Measurements from ENCODE around the gene FNDC3B.

FNDC3B gene

DNA sequence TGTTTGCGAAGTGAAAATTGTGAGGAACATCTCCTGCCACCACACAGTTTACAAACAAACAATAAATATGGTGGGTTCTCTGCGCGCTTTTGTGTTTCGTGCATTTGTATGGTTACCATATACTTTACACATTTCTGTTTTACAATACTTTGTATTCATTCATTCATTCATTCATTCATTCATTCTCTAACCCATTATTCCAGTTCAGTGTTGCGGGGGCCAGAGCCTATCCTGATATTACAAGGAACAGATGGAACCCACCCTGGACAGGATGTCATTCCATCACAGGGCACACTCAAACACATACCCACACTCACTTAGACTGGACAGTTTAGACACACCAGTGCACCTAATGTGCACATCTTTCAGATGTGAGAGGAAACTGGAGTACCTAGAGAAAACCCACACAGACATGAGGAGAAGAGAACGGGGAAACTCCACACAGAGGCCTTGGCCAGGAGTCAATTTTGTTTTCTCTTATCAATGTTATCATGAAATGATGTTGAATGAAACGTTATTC is 160.5 kb downstream of the FNDC3B start:
- no peak for DNase-seq

DNA sequence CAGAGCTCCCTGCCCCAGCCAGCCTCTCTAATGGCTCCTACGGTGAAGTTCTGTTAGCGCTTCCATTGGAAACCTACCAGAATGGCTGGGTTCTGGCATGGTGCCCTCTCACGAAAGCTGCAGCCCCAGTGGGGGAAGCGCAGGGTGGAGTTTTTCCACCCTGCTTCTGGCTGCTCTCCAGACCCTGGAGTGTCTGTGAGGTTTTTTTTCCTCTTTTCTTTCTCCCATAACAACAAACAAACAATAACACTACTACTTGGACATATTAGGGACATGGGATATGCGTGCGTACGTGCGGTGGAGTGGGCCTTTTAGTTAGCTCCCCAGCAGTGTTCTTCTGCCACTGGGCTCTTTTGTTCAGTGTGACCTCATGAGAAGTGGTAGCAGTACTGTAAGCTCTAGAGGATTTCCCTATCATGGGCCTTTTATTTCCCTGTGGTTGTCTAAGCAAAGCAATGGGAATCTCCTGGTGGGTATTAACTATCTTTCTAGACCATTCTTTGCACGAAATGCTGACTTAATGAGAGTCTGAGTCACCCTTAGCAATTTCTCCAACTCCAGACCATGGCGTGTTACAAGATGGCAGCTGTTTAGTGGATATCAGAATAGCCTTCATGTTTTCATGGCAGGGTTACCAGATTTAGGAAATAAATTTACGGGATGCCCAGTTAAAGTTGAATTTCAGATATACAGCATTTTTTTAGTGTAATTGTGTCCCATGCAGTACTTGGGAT is 161.9 kb downstream of the FNDC3B start:
- DNase-seq = no peak

DNA sequence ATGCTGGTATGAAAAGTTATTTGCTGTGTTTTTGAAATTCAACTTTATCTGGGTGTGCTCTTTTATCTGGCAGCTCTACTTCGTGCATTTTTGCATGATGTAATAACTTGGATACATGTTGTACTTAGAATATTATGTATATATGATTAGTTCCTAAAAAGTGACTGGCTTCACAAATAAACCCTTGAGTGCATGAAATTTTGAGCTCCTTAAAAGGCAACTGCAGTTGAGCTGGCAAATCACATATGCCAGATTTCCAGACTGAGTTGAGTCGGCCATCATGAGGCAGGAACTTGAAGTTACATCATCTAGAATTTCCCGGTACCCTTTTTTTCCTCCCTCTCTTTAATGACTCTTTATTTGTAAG is 162.5 kb downstream of the FNDC3B start:
- DNase-seq = no peak

DNA sequence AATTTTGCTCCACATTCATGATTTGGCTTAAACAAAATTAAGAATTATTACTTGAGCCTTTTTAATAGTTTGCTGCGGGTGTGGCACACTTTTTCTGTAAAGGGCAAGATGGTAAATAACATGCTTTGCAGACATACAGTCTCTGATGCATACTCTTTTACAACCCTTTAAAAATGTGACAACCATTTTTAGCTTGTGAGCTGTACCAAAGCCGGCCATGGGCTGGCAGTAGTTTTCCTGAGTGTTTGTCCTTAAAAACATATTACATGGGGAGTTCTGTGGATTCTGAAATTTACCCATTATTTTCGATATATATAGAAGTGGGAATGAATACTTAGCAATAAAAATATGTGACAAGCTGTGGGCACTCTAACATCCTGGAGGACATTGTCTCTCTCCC is 163.4 kb downstream of the FNDC3B start:
- no peak for DNase-seq

DNA sequence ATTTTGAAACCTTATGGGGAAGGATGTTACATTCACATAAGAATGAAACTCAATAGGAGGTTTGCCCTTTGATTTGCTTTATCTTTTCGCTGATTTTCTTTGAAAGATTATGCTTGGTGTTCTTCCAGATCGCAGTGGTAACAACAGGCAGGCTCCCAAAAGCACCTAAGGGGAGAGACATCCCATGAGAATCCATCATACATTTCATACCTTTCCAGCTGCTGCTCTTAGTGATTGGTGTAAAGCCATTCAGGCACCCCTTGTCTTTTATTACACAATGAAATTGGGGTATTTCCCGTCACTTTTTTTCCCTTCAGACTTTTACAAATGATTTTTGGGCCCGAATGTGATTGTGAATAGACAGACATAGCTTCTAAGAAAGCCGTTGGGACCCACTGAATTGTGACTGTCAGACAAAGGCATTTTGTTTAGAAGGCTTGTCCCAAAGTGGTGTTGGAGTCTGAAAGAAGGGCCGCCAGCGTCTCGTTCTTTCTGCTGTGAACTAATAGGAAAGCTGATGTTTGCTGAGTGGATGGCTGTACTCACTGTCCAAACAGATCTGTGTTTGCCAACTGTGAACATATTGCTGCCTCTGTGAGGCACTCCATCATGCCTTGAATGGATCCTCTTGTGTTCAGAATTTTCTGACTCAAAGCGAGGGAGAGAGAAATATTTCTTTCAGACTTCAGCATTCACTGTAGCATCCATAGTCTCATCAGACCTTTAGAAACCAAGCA is 164.3 kb downstream of the FNDC3B start:
- no peak for DNase-seq

DNA sequence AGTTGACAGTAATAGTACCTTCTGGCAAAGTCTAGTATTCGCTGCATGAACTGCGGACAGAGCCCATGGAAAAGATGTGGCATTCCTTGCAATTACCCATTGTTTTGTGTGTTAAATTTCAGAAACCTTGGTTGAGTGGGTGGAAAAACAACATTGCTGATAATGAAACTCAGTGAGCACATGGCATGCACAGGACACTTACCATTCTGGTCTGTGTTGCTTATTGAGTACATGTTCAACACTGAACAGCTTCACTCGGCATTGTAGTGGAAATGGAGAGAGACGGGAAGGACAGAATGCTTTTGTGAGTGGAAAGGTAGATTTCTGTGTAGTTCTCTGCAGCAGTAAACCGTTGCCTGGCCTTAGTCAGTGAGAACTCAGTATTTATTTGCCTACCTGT is 165.3 kb downstream of the FNDC3B start:
- DNase-seq = no peak

DNA sequence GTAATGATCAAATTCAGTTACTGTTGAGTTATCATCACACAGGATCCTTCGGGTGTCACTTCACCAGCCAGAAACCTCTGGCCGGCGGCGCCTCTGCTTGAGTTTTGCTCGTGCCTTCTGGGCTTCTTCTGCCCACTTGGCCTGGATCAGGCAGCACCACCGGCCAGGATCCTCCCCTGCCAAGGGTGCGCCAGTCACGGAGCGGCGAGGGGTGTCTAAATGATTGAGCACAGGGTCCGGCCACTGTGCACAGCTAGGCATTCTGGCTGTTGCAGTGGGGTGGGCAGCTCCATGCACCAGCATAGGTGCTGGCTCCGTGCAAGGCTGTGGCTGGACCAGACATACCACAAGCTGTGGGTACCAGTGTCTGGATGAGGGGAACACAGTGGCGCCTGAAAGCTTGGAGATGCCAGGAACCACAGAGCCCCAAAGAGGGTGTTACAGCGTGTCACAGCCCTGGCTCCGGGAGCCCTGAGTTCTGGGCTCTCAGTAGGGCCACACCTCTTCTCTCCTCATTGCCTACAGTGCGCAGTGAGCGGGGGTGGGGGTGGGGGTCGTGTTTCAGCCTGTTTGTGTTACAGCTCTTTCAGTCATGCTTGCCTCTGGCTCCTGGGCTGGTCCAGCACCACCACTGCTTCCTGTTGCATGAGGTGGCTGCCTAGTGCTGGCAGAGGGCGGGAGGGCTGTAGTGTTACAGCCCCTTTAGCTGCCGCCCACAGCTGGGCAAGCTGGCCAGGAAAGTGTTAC is 169.4 kb downstream of the FNDC3B start:
- DNase-seq = no peak

DNA sequence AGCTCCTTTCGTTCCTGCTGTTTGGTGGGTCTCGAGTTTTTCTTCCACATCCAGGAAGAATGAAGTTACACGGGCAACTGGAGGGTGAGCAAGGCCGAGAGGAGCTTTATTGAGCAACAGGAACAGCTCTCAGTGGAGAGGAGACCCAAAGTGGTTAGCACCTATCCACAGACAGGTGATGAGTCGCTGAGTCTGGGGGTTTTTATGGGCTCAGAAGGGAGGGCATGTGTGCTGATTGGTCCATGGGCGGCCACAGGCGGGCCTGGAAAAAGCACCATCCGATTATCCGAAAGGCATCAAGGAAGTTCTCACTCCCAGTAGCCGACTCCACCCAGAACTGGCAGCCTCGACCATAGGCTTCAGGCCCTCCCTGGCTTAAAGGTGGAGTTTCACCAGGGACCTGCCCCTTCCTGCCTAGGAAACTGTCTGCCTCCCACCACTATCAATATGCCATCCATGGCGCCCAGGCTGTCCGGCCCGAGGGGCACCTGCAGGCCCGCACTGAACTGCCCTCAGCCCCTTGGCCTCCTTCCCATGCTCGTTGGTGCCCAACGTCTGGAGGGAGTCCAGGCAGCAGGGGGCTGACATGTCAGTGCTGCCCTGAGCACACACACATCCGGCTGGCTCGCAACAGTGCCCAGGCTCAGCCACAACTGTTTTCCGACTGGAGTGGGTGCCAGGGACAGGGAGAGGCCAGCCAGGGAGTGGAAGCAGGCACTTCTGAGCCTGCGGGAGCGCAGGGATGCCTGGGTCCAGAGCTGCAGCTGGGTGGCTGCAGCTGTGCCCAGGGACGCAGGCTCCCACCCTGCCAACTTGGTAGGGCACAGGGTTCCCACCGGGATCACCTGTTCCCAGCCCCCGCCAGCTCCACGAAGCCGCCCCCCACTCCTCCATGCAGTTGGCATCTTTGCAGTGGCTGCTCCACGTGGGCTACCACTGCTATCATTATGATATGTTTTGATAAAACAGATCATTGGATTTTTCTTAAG is 170.2 kb downstream of the FNDC3B start:
- DNase-seq = no peak

DNA sequence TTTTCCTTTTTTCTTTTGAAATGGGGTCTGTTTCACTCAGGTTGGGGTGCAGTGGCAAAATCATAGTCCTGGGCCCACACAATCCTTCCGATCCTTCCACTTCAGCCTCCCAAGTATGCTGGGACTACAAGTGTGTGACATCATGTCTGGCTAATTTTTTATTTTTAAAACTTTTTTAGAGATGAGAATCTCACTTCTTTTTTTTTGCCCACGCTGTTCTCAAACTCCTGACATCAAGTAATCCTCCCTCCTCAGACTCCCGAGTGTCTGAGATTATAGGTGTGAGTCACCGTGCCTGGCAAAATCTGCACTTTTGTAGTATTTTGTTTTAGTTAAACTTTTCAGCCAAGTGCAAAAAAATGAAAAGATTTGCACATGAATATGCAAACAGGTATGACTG is 171.0 kb downstream of the FNDC3B start:
- DNase-seq = no peak

DNA sequence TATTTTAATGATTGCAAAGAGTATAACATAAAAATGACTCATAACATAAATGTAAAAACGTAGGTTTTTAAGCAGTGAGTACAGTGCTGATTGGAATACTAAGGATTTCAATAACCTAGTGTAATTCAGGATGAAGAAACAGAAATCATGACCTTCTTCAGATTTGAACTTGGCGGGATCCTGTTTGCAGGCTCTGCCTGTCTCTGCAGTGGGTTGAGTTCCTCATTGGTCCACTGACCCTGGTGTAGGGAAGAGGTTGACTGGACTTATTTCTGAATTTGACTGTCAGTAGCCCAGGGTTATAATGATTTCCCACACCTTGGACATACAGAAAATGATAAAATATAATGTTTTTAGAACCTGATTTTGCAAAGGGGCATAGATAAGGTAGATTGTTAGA is 171.7 kb downstream of the FNDC3B start:
- DNase-seq = no peak

DNA sequence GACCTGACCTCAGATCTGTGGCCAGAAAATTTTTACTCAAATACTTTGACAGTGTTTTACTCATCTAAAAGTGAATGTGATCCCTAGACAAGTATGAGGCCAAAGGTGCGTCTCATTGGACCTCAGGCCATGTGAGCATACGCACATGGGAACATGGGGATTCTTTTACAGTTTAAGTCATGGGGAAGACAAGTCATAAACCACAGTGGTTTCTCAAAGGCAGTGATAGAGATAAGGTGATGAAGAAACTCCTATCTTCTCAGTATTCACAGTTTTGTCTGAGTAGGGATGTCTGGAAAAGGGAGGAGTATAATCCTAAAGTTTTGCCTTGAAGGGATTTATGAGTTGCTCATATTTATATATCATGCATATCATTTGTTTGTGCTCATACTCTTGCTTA is 173.8 kb downstream of the FNDC3B start:
- peak; percentile 39 for DNase-seq

DNA sequence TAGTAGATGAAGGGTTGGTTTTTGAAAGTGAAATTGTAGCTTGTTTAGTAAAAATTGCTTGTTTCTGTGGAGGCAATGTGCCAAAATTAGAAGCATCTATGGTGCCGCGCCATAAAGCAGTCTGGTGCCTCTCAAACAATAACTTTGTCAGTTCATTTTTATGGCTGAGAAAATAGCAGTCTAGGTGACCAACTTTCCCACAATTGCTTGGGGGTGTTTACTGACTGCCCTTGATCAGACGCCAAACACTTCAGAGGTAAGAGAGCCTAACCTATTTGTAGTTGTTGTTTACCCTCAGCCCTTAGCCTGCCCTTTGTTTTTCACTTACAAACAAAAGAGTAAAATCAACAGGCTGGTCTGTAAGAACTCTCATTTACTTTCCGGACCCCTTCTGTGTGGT is 174.5 kb downstream of the FNDC3B start:
- DNase-seq = no peak

DNA sequence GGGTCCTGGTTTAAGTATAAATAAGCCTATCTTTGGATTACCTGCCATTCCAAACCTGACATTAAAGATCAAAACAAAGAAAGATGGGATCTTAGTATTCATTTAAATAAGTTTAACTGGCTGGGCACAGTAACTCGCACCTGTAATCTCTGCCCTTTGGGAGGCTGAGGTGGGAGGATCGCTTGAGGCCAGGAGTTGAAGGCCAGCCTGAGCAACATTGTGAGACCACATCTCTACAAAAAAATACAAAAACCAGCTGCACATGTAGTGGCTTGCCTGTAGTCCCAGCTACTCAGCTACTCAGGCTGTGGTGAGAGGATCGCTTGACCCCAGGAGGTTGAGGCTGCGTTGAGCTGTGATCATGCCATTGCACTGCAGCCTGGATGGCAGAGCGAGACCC is 176.9 kb downstream of the FNDC3B start:
- no peak for DNase-seq

DNA sequence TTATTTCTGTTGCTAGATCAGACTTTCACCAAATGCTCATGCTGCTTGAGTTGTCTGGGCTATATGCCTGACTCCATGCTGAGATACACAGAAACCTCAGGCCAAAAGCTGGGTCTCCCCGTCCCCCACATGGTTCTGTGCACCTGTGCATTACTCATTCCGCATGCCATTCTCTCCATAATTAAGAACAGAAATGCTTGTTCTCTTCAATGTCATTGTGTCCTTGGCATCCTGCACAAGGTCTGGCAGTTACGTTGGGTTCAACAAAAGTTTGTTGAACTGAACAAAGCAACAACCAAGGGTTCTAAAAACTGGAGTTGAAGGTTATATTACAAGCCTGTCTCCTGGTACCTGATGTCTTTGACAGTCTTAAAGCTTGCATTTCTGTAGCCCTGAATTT is 177.5 kb downstream of the FNDC3B start:
- DNase-seq = no peak

DNA sequence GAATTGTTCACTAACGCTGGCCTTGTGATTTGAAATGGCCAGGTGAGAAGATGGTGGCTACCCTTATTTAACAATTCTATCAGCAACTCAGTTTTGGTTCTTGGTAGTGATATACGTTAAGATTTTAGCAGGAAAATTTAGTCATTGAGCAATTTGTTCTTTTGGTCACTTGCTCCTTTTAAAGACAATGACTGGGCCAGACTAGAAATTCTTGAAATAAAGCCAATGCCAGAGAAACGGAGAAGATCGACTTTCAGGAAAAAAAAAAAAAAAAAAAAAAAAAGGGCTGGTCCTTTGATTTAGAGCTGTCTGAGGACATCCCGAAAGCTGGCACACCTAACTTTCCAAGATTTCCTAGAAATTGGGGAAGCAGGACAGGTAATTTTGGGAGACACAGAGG is 178.5 kb downstream of the FNDC3B start:
- DNase-seq = no peak

DNA sequence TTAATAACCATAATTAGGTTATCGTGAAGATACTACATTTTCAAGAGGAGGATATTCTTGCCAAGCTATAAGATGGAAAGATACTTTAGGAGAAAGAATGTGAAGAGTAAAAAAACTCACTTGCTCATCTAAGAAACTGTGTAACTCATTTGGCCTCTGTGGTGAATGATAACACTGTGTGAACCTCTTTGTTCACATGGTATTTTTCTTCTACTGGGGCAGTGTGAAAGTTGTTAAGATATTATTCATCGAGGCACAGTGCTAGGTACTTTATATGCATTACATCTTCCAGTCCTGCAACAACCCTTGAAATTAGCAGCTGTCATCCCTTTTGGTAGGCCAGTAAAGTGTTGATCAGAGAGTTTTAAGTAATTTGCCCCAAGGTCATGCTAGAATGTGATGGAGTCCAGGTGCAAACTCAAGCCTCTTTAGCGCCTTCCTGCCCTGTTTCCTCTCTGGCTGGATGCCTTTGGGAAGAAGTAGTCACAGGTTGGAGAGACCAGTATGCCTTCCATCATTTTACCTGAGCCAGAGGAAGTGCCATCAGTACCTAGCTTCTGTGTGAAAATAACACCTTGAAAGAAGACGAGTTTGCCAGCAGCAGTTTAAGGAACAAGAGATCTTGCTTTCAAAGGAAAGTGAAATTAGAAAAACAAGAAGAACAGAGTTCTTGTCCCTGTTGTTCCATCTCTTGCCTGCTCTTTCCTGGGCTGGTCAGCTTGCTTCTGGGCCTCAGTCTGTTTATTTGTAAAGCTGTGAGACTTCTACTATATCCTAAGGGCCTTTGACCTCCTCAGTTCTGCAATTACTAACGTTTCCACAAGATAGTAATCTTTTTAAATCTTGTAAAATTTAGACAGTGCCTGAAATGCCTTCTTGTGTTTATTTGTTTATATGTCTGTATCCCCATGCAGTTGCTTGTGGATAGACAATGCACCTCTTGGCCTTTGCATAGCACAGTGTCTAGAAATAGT is 179.3 kb downstream of the FNDC3B start:
- no peak for DNase-seq

DNA sequence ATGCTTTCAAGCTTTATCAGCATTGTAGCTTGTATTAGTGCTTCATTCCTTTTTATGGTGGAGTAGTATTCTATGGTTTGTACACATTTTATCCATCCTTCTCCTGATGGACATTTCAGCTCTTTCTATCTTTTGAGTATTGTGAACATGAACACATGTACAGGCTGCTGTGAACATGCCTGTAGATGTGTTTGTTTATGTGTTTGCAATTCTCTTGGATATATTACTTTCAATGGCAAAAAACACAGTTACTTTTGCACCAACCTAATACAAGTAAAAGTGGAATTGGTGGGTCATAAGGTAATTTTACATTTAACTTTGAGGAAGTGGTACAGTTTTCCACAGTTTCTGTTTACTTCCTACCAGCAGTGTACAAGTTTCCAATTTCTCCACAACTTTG is 180.4 kb downstream of the FNDC3B start:
- no peak for DNase-seq

DNA sequence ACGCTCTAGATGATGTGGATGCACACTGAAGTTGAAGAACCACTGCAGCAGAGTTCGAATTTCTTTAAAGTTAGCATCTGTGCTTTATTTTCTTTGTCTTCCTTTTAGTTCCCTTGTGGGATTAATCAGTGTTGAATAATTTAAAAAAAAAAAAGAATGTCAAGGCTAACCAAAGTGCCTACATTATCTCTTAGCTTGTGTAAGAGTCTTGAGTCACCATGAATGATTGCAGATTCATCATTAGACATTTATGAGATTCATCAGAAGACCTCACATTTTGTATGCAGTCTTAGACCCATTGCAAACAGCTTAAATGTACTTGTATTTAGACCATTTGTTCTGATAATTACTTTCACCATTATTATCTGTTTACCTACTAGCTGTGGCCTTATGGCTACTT is 182.2 kb downstream of the FNDC3B start:
- DNase-seq = no peak

DNA sequence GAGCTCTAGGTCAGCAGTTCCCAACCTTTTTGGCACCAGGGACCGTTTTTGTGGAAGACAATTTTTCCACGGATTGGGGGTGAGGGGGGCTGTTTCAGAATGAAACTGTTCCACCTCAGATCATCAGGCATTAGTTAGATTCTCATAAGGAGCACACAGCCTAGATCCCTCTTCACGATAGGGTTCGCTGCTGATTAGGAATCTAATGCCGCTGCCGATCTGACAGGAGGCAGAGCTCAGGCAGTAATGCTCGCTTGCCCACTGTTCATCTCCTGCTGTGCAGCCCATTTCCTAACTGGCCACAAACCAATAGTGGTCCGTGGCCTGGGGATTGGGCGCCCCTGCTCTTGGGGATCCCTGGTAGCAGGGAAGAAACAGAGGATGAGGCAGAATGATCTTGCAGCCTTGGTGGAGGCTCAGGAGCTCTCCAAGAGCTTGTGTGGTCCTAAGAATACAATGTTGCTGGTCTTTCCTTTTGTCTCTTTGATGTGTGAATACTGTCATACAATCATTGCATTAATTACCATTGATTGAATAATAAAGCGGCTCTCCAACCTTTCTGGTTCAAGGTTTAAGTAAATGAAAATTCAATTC is 183.2 kb downstream of the FNDC3B start:
- no peak for DNase-seq

DNA sequence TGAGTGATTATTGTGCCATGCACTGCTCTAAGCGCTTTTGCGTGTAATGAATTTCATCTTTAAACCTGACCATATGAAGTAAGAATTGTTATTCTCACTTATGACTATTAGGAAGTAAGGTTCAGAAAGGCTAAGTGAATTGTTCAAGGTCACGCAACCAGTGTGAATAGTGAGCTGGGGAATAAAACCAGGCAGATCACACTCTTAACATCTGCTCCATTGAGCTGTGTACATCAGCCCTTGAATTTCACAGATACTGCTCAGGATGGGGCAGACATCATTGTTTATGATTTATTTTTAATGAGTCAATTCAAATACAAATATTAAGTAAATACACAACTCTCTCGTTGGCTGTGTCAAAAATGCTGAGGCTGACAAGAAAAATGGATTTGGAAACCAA is 184.5 kb downstream of the FNDC3B start:
- DNase-seq = no peak
